ENCODE data around the gene CCDC146.
"Not testable (repeated sequence)": the region's sequence is repeated elsewhere in the genome, so short reads cannot be mapped to it uniquely, and the experiment has no call there.

The CCDC146 gene

GRCh38 chr7:77270094-77270480, 147.7 kb downstream of the CCDC146 start:
- DNase-seq (ENCODE audit: low read depth), result no peak
- H3K4me3 ChIP-seq (ENCODE audit: low read depth, low read length), result no peak overlapping the region

GRCh38 chr7:77271766-77272165, 149.4 kb downstream of the CCDC146 start:
- no peak overlapping the region for H3K4me3 ChIP-seq (ENCODE audit: low read depth, low read length)
- DNase-seq (ENCODE audit: low read depth), result no peak

DNA sequence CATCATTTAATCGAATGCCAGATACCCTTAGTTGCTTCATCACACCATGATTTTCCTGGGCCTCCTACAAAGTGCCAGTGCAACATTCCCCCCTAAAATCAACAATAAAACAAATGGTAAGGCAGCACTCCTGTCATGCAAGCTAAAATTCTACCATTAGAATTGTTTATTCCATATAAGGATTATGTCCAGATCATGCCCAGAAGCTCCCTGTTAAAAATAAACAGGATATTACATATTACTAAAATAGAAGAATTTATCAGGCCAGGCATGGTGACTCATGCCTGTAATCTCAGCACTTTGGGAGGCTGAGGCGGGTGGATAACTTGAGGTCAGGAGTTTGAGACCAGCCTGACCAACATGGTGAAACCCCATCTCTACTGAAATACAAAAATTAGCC, 153.2 kb downstream of the CCDC146 start:
- H3K4me3 ChIP-seq (ENCODE audit: low read depth, low read length); DNase-seq (ENCODE audit: low read depth): not testable (repeated sequence)

DNA sequence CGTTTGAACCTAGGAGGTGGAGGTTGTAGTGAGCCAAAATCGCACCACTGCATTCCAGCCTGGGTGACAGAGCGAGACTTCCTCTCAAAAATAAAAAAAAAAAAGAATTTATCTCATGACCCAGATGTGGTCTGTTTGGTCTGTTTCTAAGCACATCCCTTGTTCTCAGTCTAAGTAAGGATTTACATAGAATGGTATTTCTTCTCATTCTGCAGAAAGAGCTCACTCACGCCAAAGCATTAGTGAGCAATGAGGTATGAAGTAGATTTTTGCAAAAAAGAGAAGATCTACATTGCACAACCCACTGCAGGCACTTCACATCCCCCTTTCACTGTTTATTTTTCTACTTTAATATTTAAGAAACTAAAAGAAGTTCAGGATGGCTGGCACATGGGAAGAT, 153.7 kb downstream of the CCDC146 start:
- DNase-seq (ENCODE audit: low read depth), result no peak

GRCh38 chr7:77281780-77282478, 159.5 kb downstream of the CCDC146 start:
- no peak overlapping the region for H3K4me3 ChIP-seq (ENCODE audit: low read depth, low read length)
- DNase-seq (ENCODE audit: low read depth), result no peak

More for the DNA sequence above, 153.7 kb downstream of the CCDC146 start:
- no peak overlapping the region for H3K4me3 ChIP-seq (ENCODE audit: low read depth, low read length)

DNA sequence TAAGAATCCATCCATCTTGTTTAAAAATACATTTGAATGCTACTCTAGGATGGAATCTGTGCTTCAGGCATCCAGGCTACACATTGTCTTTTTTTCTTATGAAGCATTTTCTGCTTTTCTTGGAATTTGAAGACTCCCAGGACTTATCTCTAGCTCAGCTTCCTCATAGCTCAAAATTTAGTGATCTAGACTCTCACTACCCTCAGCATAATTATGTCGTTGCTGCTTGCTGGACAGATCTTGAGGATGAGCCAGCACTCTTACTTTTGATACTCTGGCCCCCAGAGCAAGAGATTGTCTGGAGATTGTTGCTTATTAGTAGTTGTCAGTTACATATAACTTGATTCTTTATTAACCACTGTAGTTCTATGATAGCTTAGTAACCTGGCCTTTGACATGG, 160.5 kb downstream of the CCDC146 start:
- DNase-seq (ENCODE audit: low read depth), result no peak
- no peak overlapping the region for H3K4me3 ChIP-seq (ENCODE audit: low read depth, low read length)

GRCh38 chr7:77284005-77284404, 161.6 kb downstream of the CCDC146 start:
- no peak for DNase-seq (ENCODE audit: low read depth)
- H3K4me3 ChIP-seq (ENCODE audit: low read depth, low read length), result no peak overlapping the region

DNA sequence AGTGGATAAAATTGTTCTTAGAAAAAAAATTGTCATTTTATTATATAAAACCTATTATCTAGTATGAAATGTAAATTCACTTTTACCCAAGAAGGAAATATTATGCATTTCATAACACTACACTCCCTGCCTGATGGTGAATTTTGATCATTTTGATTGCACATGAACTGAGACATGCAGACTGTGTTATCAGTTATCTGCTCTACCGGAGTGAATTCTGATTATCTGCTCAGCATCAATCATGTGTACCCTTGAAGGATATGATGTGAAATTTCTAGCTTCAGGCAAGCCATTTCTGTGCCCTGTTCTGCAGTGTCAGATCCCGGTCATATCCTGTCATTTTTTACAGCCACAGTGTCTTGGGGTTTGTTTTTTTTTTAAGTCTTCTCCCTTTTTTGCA, 162.2 kb downstream of the CCDC146 start:
- no peak overlapping the region for H3K4me3 ChIP-seq (ENCODE audit: low read depth, low read length)

DNA sequence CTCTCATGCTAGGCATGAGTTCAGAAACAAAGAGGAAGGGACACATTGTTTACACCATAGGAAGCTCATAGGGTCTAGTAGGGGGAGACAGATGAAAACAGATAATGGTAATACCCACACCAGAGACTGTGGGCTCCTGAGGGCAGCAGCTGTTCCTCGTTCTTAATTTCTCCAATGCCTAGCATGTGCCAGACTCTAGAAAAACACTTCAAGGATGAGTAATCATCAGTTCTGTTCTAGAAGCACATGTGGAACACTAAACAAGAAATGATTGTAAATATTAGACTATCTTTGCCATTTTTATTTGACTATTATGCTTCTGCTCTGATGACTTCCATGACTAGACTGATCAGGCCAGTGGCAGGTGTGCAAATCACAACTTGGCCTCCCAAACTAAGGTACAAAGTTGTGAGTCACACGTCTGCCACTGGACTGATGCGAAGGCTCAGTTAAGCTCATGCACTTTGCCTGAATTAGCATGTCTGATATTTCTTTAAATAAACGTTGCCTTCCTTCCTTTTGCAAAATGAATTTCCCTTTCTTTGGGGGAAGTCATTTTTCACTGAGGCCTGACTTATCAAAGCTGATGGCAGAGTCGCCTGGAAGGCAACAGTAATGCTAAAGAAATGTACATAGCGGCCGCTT, 166.4 kb downstream of the CCDC146 start:
- no peak overlapping the region for H3K4me3 ChIP-seq (ENCODE audit: low read depth, low read length)
- DNase-seq (ENCODE audit: low read depth), result no peak

More for the DNA sequence above, 162.2 kb downstream of the CCDC146 start:
- no peak for DNase-seq (ENCODE audit: low read depth)

DNA sequence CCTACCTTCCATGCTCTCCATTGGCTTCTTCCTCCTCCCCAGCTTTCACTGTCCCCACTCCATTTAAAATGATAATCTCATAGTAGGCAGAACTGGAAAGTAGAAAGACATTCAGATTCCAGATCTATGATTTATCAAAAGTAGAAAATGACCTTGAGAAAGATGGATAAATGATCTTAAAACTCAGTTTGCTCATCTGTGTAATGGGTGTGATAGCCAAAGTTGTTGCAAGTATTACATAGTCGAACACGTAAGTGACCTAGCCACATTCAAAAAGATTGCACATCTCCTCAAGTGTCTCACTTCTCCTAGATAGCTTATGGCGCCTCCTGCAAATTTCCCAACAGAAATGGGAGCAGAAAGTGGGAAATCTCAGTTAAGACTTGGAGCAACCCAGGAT, 167.0 kb downstream of the CCDC146 start:
- DNase-seq (ENCODE audit: low read depth), result no peak
- no peak overlapping the region for H3K4me3 ChIP-seq (ENCODE audit: low read depth, low read length)

DNA sequence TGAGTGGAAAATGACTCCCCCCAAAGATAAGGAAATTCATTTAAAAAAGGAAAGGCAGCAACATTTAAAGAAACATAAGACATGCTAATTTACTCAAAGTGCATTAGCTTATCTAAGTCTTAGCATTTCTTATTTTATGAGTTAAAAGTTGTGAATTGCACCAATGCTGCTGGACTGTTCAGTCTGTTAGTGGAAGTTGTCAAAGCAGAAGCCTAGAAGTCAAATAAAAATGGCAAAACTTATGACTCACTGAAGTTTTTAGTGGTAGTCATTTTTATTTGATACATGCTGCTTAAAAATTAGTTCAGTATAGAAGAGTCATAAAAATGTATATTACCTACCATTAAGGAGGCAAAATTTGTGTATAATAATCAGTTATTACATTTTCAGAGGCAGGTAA, 168.0 kb downstream of the CCDC146 start:
- no peak for DNase-seq (ENCODE audit: low read depth)
- H3K4me3 ChIP-seq (ENCODE audit: low read depth, low read length), result no peak overlapping the region

GRCh38 chr7:77293046-77293445, 170.6 kb downstream of the CCDC146 start:
- no peak for DNase-seq (ENCODE audit: low read depth)

DNA sequence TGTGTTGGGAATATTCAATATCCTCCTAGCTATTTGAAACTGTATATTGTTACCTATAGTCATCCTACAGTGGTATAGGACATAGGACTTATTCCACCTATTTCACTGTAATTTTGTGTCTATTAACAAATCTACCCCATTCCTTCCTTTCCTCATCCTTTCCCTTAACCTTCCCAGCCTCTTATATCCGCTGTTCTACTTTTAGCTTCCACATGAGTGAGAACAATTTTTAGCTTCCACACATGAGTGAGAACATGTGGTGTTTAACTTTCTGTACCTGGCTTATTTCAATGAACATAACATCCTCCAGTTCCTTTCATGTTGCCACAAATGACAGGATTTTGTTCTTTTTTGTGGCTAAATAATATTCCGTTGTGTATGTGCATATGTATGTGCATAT, 173.1 kb downstream of the CCDC146 start:
- H3K4me3 ChIP-seq (ENCODE audit: low read depth, low read length), result no peak overlapping the region
- DNase-seq (ENCODE audit: low read depth), result no peak

More at GRCh38 chr7:77293046-77293445, 170.6 kb downstream of the CCDC146 start:
- H3K4me3 ChIP-seq (ENCODE audit: low read depth, low read length), result no peak overlapping the region

DNA sequence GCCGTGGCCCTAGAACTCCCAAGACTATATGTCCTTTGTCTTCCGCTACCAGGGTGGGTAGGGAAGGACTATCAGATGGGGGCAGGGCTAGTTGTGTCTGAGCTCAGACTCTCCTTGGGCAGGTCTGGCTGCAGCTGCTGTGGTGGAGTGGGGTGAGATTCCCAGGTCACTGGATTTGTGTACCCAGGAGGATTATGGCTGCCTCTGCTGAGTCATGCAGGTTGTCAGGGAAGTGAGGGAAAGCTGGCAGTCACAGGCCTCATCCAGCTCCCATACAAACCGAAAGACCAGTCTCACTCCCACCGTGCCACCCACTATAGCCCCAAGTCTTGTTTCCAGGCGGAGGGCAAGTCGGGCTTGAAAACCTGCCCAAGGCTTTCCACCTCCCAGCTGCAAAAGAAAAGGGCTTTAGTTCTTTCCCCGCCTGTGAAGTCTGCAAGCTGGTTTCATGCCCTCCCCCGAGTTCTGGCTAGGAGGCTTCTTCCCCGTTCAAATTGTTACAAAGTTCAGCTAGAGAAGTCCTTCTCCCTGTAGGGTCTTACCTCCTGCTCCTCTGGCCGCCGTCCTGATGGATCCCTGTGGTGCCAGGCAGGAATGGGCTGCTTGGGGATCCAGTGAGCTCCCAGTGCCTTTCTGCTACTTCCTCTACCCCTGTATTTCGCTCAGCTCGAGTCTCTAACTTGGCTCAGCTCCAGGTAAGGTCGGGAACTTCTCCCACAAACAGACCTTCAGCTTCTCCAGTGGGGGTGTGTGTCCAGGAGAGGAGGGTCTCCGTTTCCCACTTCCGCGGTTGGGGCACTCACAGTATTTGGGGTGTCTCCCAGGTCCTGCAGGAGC, 184.0 kb downstream of the CCDC146 start:
- no peak overlapping the region for H3K4me3 ChIP-seq (ENCODE audit: low read depth, low read length)
- no peak for DNase-seq (ENCODE audit: low read depth)

- no peak overlapping the region for H3K4me3 ChIP-seq (ENCODE audit: low read depth, low read length)
- no peak for DNase-seq (ENCODE audit: low read depth)
These were observed 186.4 kb downstream of the CCDC146 start for GRCh38 chr7:77308792-77309191.

GRCh38 chr7:77309714-77310220, 187.4 kb downstream of the CCDC146 start:
- H3K4me3 ChIP-seq (ENCODE audit: low read depth, low read length), result no peak overlapping the region
- no peak for DNase-seq (ENCODE audit: low read depth)

DNA sequence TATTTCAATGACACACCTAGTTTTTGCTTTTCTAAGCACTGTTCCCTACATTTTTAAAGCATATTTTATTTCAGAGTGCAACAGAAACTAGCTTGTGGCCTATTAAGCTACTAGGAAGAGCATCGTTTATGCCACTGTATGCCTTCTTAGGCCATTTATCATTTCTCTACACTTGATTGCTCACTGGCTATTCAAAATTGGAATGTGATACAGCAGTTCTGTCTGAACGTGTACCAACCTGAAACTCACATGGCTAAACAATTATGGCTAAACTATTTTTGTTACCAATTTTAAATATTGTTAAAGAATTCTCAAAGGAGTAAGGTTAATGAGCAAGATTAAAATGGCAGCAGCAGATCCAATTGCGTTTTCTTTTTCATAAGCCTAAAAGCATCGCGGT, 188.6 kb downstream of the CCDC146 start:
- H3K4me3 ChIP-seq (ENCODE audit: low read depth, low read length), result no peak overlapping the region
- DNase-seq (ENCODE audit: low read depth), result no peak

- H3K4me3 ChIP-seq (ENCODE audit: low read depth, low read length), result no peak overlapping the region
- DNase-seq (ENCODE audit: low read depth), result no peak
These were observed 190.7 kb downstream of the CCDC146 start for GRCh38 chr7:77313085-77313484.

GRCh38 chr7:77313876-77314480, 191.6 kb downstream of the CCDC146 start:
- DNase-seq (ENCODE audit: low read depth), result no peak
- no peak overlapping the region for H3K4me3 ChIP-seq (ENCODE audit: low read depth, low read length)

DNA sequence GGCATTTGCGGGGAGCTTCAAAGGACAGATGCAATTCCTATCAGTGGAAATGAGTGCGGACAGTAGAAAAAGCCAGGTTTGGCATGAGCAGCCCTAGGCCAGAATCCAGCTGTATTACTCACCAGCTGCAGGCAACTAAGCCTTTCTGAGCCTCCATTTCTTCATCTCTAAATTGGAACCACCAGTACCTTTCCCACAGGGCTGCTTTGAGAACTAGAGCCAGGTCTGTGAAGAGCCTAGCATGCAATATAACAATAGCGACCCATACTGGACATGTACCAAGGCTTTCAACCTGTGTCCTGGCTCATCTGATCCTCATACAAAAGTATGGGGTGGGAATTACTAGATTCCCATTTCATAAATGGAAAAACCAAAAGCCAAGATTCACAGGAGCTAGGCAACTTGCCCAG, 192.8 kb downstream of the CCDC146 start:
- H3K4me3 ChIP-seq (ENCODE audit: low read depth, low read length), result no peak overlapping the region
- DNase-seq (ENCODE audit: low read depth), result no peak
